HG03280 (cell line): ENCODE results near the gene SF3B2.
"Not testable (repeated sequence)": the region's sequence is repeated elsewhere in the genome, so short reads cannot be mapped to it uniquely, and the experiment has no call there.

ENCODE experiments used
- ATAC-seq: cut with Tn5 transposase; IDR thresholded peaks from one replicate; pipeline ENCODE4 v1.9.1; 2021; ENCODE audit warnings: mild to moderate bottlenecking, moderate library complexity; ENCODE audit not compliant: unreplicated experiment

Gene SF3B2

DNA sequence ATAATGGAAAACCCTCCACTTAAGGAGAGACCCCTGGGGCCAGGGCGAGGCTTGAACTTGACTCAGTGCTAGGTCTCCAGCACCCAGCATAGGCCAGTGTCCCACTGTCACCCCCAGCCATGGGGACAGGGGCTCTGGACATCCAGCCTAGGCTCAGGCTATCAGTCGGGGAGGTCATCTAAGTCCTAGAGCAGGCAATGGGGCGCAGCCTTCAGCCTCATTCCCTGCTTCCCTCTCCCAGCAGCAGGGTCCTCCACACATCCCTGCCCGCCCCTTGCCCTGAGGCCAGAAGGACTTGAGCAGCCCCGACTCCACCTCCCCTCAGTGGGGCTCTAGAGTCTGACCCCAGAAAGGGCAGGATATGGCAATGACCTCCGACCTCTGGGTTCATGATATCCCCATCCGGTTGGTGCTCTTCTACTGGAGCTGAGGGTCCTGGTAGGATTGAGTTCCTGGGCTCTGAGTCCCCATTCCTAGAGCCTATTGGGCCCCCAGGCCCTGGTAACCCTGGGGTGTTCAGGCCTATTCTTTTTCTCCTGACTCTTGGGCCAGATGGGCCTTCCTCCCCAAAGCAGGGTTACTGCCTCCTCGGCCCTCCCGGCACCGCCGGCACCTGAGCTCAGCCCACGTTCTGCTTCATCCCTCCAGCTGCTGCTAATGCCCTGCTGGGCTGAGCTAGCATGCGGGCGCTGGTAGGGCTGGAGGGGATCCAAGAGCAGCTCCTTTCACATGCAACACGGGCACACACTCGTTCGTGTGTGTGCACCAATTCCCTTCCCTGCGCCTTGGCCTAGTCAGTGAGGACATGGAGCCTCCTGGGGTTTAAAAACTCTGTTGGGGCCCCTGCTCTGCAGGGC, 36.0 kb upstream of the SF3B2 start:
- ATAC-seq = no peak

DNA sequence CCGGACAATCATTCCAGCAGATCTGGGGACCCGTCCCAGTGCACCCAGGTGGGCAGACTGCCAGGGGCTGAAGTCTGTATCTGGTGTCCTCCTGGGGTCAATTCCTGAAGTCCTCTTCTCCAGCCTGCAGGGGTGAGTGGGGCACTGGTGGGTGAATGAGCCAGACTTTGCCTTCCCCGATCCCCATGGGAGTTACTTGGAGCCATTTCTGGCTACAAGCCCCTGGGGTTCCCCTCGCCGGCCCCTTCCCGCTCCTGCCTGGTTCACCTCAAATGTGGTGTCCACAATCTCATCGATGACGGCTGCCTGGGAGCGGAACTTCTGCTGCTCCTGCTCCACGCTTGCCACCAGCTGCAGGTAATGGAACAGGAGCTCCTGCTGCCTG, 35.4 kb upstream of the SF3B2 start:
- ATAC-seq = no peak

GRCh38 chr11:66017321-66017720, 34.8 kb upstream of the SF3B2 start:
- no peak for ATAC-seq

DNA sequence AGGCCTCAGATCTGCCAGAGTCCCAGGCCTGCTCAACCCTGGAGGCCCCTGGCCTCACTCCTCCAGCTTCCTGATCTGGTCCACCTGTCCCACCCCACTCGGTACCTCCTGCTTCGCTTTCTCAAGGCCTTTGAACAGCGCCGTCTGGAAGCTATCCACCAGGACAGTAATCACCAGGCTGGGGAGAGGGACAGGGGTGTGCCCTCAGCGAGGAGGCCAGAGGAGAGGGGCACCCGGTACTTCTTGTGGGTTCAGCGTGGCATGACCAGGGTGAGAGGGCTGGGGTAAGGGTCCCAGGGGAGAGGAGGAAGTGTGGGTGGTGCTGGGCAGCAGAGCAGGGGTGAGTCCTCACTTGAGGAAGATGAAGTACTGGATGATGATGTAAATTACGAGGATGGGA, 32.0 kb upstream of the SF3B2 start:
- ATAC-seq = no peak

DNA sequence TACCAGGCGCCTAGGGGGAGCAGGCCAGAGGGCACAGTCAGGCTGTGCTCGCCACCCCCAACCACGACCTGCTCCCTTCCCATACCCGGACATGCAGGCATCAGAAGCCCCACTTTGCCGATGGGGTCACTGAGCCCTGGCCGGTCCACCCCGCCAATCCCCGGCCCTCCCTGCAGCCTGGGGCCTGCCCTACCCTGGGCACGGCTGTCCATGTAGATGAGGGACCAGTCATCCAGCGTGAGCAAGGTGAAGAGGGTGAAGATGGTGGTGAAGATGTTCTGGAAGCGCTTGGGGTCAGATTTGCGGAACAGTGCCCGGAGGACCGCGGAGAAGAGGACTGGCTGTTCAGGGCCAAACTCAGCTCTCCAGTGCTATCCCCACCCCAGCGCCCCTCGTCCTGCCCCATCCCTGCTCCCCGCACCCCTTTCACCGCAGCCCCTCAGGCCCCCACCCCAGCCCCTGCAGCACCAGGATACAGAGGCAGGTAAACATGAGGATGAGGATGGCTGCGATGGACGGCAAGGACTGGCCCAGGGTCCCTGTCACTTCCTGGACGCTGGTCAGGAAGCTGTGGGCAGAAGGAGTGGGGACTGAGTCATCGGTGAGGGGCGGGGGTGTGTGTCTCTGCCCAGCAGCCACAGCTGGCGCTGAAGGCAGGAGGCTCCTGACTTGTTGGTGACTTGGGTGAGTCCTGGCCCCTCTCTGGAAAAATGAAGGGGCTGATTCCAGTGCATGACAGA, 31.4 kb upstream of the SF3B2 start:
- no peak for ATAC-seq

DNA sequence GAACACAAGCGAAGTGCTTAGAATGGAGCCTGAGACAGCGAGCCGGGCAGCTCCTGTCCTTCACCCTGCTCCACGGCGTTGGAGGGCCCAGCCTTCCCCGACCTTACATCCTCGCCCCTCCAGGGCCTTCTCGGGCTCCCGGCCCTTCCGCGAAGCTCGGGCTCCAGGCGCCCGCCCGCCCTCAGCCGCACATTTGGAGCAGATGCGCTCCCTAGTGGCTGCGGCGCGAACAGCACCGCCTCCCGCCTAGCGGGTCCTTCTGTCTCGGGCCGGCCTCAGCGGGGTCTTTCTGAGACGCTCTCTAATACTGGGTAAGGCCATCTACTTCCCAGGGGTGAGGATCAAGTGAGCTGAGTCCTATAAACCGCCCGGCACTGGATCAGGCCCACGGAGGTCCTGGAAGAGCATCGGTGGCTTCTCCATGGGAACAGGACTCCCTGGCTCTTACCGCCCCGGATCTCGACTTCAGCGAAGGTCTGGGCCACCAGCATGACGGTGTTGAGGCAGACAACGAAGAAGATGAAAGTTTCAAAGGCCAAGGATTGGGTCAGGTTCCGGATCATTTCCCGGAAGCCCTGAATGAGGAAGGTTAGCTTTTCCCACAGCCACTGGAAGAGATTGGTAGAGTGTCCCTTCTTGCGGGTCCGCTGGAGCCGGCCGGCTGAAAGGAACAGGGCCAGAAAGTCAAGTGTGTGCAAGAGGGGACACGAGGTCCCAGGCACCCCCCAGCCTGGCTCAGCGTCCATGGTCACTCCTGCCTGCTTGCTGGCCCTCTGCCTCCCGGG, 29.6 kb upstream of the SF3B2 start:
- ATAC-seq = no peak

DNA sequence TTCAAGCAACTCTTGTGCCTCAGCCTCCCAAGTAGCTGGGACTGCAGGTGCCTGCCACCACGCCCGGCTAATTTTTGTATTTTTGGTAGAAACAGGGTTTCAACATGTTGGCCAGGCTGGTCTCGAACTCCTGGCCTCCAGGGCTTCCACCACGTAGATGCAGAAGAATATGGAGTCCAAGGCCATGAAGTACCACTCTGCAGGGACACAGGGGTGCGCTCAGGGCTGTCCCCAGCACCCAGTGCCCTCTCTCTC, 29.1 kb upstream of the SF3B2 start:
- not testable (repeated sequence) for ATAC-seq

GRCh38 chr11:66026017-66026529, 26.1 kb upstream of the SF3B2 start, which contains the start of gene CATSPER1:
Gene CATSPER1 (minus strand): TSS chr11:66026479. CDS start chr11:66026379, 100 bp downstream.
- ATAC-seq = no peak

DNA sequence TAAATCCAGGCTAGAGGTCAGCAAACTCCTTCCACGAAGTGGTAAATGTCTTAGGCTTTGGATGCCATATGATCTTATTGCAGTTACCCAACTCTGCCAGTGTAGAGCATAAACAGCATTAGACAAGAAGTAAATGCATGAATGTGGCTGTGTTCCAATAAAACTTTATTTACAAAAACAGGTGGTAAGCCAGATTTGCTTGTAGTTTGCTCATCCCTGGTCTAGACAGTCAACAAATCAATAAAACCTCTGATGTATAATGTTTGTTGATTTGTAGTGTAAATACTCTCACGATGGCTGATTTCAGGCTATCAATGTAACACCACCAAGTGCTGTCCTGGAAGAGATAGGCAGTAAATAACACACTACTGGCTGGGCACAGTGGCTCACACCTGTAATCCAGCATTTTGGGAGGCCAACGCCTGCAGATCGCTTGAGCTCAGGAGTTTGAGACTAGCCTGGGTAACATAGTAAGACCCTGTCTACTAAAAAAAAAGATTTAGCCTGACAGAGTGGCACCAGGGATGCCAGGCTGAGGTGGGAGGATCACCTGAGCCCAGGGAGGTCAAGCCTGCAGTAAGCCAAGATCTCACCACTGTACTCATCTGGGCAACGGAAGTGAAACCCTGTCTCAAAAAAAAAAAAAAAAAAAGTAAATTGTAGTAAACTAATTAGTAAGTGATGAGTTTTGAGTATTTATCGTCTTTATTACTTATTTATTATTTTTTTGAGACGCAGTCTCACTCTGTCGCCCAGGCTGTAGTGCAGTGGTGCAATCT, 19.0 kb upstream of the SF3B2 start:
- no peak for ATAC-seq

- ATAC-seq = no peak
Measured at GRCh38 chr11:66035653-66036333, 16.4 kb upstream of the SF3B2 start.

DNA sequence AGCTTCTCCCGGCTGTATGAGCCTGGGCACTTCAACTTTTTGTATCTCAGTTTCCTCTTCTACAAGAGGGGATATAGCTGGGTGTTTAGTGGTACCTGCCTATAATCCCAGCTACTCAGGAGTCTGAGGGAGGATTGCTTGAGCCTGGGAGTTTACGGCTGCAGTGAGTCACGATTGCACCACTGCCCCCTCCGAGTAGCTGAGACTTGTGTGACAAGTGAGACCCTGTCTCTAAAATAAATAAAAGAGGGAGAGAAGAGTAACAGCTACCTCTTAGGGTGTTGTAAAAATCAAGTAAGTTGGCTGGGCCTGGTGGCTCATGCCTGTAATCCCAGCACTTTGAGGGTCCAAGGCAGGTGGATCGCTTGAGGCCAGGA, 15.8 kb upstream of the SF3B2 start:
- no peak for ATAC-seq

GRCh38 chr11:66037327-66037726, 14.8 kb upstream of the SF3B2 start:
- ATAC-seq = no peak

DNA sequence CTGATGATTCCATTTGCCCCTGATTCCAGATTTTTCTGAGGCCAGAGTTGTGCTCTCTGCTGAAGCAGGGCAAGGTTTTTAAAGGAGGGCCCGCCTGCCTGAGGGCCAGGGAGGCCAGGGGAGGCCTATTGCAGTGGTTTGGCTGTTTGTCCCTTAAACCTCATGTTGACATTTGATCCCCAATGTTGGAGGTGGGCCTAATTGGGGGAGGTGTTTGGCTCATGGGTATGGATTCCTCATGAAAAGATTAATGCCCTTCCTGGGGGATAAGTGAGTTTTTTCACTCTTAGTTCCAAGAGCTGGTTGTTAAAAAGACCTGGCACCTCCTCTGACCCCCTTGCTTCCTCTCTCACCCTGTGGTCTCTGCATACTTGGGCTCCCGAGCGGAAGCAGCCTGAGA, 12.4 kb upstream of the SF3B2 start:
- no peak for ATAC-seq

DNA sequence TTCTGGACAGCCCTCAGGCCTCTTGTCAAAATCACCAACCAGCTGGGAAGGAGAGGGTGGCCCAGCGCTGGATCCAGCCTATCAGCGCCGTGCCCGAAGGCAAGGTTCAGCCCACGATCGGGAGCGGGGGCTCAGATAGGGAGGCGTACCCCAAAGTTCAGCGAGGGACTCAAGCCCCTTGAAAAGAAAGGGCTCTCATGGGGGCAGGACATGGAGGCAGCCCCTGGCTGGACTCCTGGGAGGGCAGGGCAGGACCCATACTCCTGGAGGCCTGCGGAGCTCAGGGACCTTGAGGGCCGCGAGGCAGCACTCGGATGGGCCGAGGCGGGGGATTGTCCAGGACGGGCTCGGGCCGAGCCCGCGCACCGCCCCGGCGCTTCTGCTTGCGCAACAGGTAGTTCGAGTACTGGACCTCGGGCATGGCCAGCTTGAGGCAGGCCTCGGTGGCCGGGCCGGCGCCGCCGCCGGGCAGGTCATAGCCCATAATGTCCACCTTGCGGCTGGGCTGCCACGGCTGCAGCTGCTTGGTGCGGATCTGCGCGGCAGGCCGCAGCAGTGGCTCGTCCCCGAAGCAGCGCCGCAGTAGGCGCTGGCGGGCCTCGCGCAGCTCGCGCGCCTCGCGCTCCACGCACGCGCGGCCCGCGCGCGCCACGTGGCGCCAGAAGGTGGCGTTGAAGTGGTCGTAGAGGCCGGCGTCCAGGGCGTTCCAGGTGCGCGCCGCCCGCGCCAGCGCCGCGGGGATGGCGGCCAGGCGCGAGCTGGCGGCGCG, 9.8 kb upstream of the SF3B2 start:
- no peak for ATAC-seq

GRCh38 chr11:66042996-66043906, 8.9 kb upstream of the SF3B2 start:
- no peak for ATAC-seq

GRCh38 chr11:66044757-66045156, 7.4 kb upstream of the SF3B2 start:
- ATAC-seq = no peak

- no peak for ATAC-seq
Measured at GRCh38 chr11:66045177-66045639, 7.0 kb upstream of the SF3B2 start.

DNA sequence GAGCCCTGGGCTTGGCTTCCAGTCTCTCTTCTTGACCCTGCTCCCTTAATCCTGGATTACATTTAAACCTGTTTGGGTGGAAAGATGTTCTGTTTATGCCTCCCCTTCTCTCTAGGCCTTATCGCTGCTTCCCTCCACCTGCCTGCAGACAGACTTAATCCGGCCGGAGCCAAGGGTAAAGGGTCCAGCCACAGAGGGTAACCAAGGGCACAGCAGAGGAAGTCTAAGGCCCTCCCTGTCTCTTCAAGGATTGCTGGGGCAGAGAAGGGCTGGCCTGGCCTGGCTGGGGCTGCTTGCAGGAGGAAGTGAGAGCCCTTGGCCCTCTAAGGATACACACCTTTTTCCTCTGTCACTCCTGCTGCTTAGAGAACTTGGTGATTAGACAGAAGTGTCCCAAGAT, 5.3 kb upstream of the SF3B2 start:
- no peak for ATAC-seq
